Panc1 (cell line): ENCODE measurements around the gene PDE11A.

Experiments used
- CTCF ChIP-seq: fragments of 450-650 bp; IDR thresholded peaks from 2 replicates; pipeline ENCODE4 v1.5.1; 2017; ENCODE audit warnings: mild to moderate bottlenecking
- POLR2AphosphoS5 ChIP-seq: IDR thresholded peaks from 2 replicates; pipeline ENCODE4 v1.6.1; 2012; ENCODE audit warnings: mild to moderate bottlenecking, low read depth, low read length, moderate library complexity
- REST ChIP-seq, 2 experiments: IDR thresholded peaks; 2 replicates each; pipeline ENCODE4 v1.6.1; 2011 to 2012; ENCODE audit warnings: low read depth in 2 of 2, control low read depth in 1 of 2, low read length in 1 of 2, mild to moderate bottlenecking in 1 of 2, moderate library complexity in 1 of 2; ENCODE audit not compliant: insufficient read depth in 1 of 2
- SIN3A ChIP-seq: IDR thresholded peaks from 2 replicates; pipeline ENCODE4 v1.6.1; 2012; ENCODE audit warnings: low read depth, mild to moderate bottlenecking, low read length, moderate library complexity, borderline replicate concordance; ENCODE audit not compliant: insufficient read depth

- no peak for TF ChIP-seq CTCF
- no peak for TF ChIP-seq REST (IDR thresholded peaks at IDR 0.05; ENCODE audit: insufficient read depth in 1 of 2, low read depth in 2 of 2, low read length in 1 of 2)
- TF ChIP-seq POLR2AphosphoS5 = no peak
- no peak for TF ChIP-seq SIN3A
These were observed 439.5 kb downstream of the PDE11A start for GRCh38 chr2:177633111-177633510.
